Measurements from ENCODE around the gene RIMBP2.

GRCh38 chr12:130642856-130643255, 73.2 kb downstream of the RIMBP2 start:
- TF ChIP-seq CTCF (IDR thresholded peaks at IDR 0.05) (no peak), POLR2AphosphoS5 (IDR thresholded peaks at IDR 0.05; ENCODE audit: insufficient read depth in 1 of 2, low read depth in 1 of 2) (no peak), POLR2A (IDR thresholded peaks at IDR 0.05) (no peak)

Measured in vagina (tissue), 2 donors.